Loucy (cell line): ENCODE results near the gene P2RY2.

Experiments used
- H2AFZ ChIP-seq: fragments of 200-600 bp; sonication (generic); 2 replicates; pipeline ENCODE4 v1.6.0; 2016; ENCODE audit warnings: antibody characterized with exemption, mild to moderate bottlenecking, low read length, moderate library complexity
- H3F3A ChIP-seq: fragments of 200-600 bp; 2 replicates; pipeline ENCODE4 v1.6.0; 2016; ENCODE audit warnings: antibody characterized with exemption, low read depth, mild to moderate bottlenecking
- H3K27me3 ChIP-seq: fragments of 200-600 bp; sonication (generic); 2 replicates; pipeline ENCODE4 v1.6.1; 2014; ENCODE audit warnings: low read length, mild to moderate bottlenecking; ENCODE audit not compliant: insufficient read depth, poor library complexity, severe bottlenecking
- H3K36me3 ChIP-seq: fragments of 200-600 bp; sonication (generic); 2 replicates; pipeline ENCODE4 v1.6.1; 2016; ENCODE audit warnings: low read length; ENCODE audit not compliant: insufficient read depth
- H3K4me1 ChIP-seq: fragments of 200-600 bp; sonication (generic); 2 replicates; pipeline ENCODE4 v1.5.1; 2014; ENCODE audit warnings: low read length, mild to moderate bottlenecking; ENCODE audit not compliant: insufficient read depth, poor library complexity, severe bottlenecking
- H3K4me2 ChIP-seq: fragments of 200-600 bp; sonication (generic); 2 replicates; pipeline ENCODE4 v1.6.0; 2014; ENCODE audit warnings: antibody characterized with exemption, low read length, low read depth, mild to moderate bottlenecking; ENCODE audit not compliant: poor library complexity, severe bottlenecking
- H3K4me3 ChIP-seq: fragments of 200-600 bp; sonication (generic); 2 replicates; pipeline ENCODE4 v1.5.1; 2014; ENCODE audit warnings: low read length, mild to moderate bottlenecking, mixed read lengths; ENCODE audit not compliant: poor library complexity, severe bottlenecking
- H3K79me2 ChIP-seq: fragments of 200-600 bp; sonication (generic); 2 replicates; pipeline ENCODE4 v1.6.1; 2014; ENCODE audit warnings: low read length; ENCODE audit not compliant: insufficient read depth
- H3K9ac ChIP-seq: fragments of 200-600 bp; sonication (generic); 2 replicates; pipeline ENCODE4 v1.6.0; 2014; ENCODE audit warnings: mild to moderate bottlenecking, low read depth, low read length, moderate library complexity; ENCODE audit not compliant: poor library complexity, severe bottlenecking
- H3K9me2 ChIP-seq: fragments of 200-600 bp; sonication (generic); replicated peaks from 2 replicates; pipeline ENCODE4 v1.6.1; 2016; ENCODE audit warnings: low read depth, low read length, mixed read lengths
- H3K9me3 ChIP-seq: fragments of 200-600 bp; sonication (generic); 2 replicates; pipeline ENCODE4 v1.6.1; 2014; ENCODE audit warnings: mild to moderate bottlenecking, antibody characterized with exemption, low read length, low read depth; ENCODE audit not compliant: insufficient read depth
- H4K20me1 ChIP-seq: fragments of 200-600 bp; sonication (generic); 2 replicates; pipeline ENCODE4 v1.6.0; 2014; ENCODE audit warnings: antibody characterized with exemption, low read length, mild to moderate bottlenecking; ENCODE audit not compliant: insufficient read depth, poor library complexity, severe bottlenecking
- EZH2phosphoT487 ChIP-seq: fragments of 200-600 bp; IDR thresholded peaks from 2 replicates; pipeline ENCODE4 v1.6.1; 2018; ENCODE audit warnings: antibody characterized with exemption, mild to moderate bottlenecking, moderate library complexity, borderline replicate concordance
- TF ChIP-seq, protein P1 (sequence below): fragments of 200-600 bp; sonication (generic); conservative IDR thresholded peaks from 2 replicates; pipeline ENCODE4 v1.5.1; 2014; ENCODE audit warnings: mild to moderate bottlenecking, antibody characterized with exemption, low read length

Gene P2RY2

DNA sequence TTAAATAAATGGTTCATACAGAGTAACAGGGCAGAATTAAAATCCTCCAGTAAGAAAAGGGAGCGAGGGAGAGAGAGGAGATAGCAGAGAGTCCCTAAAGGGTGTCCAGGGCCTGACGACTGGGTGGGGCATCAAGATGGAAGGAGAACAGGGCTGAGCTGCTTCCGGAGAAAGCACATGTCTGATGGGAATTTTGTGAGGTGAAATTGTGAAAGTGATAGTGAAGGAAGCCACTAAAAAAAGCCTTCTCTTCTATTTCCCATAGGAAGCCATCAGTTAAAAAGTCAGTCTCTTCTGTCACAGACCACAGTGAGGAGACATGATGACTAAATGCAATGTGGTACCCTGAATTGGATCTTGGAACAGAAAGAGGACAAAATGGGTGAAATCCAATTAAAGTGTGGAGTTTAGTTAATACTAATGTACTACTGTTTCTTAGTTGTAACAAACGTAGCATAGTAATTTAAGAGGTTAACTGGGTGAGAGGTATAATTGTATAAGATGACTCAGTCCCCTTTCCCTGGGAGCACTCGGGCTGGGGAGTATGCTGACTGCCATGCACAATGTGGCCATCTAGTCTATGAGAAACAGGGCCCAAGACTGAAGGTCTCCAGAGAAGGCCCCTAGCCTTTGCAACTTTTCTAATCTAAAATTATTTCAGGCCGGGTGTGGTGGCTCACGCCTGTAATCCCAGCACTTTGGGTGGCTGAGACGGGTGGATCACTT, 46.5 kb upstream of the P2RY2 start:
- Histone ChIP-seq H3K27me3 (no peaks in the 10 kb centered on the region), H3K79me2 (no peaks in the 10 kb centered on the region), H3K4me3 (no peak overlapping the region), H3K4me1 (peaks cover 57% of the 10 kb centered on the region), H2AFZ (no peak overlapping the region), H4K20me1 (no peaks in the 10 kb centered on the region), H3K9me3 (no peaks in the 10 kb centered on the region), H3K4me2 (no peak overlapping the region), H3K36me3 (no peaks in the 10 kb centered on the region), H3F3A (no peaks in the 10 kb centered on the region), H3K9me2 (no peaks in the 10 kb centered on the region), H3K9ac (no peak overlapping the region)
- TF ChIP-seq, protein P1, sequence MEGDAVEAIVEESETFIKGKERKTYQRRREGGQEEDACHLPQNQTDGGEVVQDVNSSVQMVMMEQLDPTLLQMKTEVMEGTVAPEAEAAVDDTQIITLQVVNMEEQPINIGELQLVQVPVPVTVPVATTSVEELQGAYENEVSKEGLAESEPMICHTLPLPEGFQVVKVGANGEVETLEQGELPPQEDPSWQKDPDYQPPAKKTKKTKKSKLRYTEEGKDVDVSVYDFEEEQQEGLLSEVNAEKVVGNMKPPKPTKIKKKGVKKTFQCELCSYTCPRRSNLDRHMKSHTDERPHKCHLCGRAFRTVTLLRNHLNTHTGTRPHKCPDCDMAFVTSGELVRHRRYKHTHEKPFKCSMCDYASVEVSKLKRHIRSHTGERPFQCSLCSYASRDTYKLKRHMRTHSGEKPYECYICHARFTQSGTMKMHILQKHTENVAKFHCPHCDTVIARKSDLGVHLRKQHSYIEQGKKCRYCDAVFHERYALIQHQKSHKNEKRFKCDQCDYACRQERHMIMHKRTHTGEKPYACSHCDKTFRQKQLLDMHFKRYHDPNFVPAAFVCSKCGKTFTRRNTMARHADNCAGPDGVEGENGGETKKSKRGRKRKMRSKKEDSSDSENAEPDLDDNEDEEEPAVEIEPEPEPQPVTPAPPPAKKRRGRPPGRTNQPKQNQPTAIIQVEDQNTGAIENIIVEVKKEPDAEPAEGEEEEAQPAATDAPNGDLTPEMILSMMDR = no peak
- TF ChIP-seq EZH2phosphoT487 = no peak

DNA sequence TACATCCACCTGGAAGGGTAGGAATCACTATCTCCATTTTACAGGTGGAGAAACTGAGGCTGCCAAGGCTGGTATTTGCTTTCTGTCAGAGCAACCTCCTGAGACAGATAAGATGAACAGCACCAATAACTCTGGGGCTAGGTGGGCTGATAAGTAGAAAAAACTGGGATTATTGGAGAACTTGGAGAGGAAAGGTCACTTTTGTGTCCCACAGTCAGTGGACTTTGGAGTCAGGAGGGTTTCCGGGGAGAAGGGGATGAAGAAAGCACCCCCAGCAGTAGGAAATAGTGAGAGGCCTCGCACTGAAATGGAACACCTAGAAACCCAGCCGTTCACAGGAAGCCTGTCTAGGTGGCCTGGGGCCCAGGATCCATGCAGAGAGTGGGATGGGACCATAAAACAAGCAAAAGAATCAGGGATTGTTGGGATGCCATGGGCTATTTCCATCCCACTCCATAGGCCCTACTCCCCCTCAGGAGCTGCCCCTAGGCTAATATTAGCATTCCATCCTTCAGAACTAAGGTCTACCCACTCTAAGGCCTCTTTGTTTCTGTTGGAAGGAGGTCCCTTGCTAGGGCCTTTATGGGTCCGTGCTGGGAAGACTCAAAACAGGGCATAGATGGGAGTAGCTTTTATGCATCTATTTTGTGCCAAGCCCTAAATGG, 45.0 kb upstream of the P2RY2 start:
- H2AFZ ChIP-seq = no peak overlapping the region
- peak overlapping the region; percentile 13 for H3K9ac ChIP-seq
- no peaks in the 10 kb centered on the region for H3K9me3 ChIP-seq
- TF ChIP-seq EZH2phosphoT487 = no peak
- TF ChIP-seq, protein P1 = no peak
- H3K27me3 ChIP-seq = no peaks in the 10 kb centered on the region
- no peaks in the 10 kb centered on the region for H4K20me1 ChIP-seq
- H3K4me3 ChIP-seq = no peak overlapping the region
- no peaks in the 10 kb centered on the region for H3F3A ChIP-seq
- no peaks in the 10 kb centered on the region for H3K9me2 ChIP-seq
- no peak overlapping the region for H3K4me2 ChIP-seq
- no peaks in the 10 kb centered on the region for H3K79me2 ChIP-seq
- H3K4me1 ChIP-seq = peaks cover 62% of the 10 kb centered on the region
- H3K36me3 ChIP-seq = no peaks in the 10 kb centered on the region

DNA sequence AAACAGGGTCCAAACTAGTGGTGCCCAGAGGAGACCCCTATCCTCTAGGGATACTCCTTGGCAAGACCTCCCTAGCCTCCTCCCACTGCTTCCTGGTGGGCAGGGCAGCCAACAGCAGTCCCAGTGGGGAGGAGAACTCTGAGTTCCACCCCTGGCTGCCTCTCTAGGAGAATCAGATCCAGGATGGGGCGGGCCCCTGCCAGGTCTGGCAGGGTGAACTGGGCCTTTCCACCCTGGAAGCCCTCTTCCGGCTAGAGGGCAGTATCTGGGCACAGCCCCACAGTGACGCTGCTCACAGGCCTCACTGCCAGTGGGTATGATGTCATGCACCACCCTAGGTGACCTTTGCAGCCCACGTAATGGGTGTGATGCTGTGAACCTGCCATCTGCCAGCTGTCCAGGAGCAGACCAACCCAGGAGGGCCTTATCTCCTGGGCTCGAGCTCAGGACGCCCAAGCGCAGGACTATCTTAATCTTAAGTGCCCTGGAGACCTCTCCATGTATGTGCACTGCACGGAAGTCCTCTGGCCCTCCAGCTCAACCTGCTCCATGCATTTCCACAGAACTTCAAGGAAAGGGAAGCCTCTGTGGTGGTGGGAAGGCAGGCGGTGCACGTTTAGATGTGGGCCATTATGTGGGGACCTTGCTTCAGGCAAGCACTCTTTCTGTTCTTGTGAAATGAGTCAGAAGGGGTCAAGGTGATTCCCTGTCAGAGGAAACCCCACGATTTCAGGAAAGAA, 44.2 kb upstream of the P2RY2 start:
- Histone ChIP-seq H2AFZ (no peak overlapping the region), H3F3A (no peaks in the 10 kb centered on the region), H3K9me3 (no peaks in the 10 kb centered on the region), H3K4me2 (no peak overlapping the region), H3K36me3 (no peaks in the 10 kb centered on the region), H4K20me1 (no peaks in the 10 kb centered on the region), H3K9ac (no peak overlapping the region), H3K79me2 (no peaks in the 10 kb centered on the region), H3K9me2 (no peaks in the 10 kb centered on the region), H3K4me3 (no peak overlapping the region), H3K4me1 (peaks cover 58% of the 10 kb centered on the region), H3K27me3 (no peaks in the 10 kb centered on the region)
- TF ChIP-seq EZH2phosphoT487 = no peak
- TF ChIP-seq, protein P1 = no peak
